Measurements from ENCODE around the gene DLEC1.
"Not testable (repeated sequence)": the region's sequence is repeated elsewhere in the genome, so short reads cannot be mapped to it uniquely, and the experiment has no call there.

Gene DLEC1

DNA sequence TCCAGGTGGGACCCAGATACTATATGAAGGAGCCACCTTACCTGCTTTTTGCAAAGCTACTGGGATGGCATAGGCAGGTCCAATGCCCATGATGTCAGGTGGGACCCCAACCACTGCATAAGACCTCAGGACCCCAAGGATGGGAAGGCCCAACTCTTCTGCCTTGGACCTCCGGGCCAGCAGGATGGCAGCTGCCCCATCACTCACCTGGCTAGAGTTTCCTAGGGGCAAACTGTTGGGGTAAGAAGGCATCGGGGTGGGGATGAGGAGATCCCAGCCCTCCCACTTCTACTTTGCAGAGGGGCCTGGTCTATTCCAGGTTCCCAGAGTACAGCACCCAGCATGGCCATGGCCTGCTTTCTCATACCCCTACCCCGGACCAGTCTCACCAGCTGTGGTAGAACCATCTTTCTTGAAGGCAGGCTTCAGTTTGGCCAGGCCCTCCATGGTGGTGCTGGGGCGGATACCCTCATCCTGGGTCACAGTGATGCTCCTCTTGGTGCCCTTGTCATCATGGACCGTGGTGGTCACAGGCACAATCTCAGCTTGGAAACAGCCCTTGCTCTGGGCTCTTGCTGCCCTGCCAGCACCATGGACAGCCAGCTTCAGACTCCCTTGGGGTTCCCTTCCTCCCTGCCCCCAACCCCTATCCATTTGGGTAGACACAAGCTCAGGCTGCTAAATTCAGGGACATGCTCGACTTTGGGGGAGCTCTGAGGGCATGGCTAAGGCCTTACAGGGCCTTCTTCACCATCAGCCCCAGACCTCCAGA is 87.3 kb downstream of the DLEC1 start:
- DNase-seq, result no peak

DNA sequence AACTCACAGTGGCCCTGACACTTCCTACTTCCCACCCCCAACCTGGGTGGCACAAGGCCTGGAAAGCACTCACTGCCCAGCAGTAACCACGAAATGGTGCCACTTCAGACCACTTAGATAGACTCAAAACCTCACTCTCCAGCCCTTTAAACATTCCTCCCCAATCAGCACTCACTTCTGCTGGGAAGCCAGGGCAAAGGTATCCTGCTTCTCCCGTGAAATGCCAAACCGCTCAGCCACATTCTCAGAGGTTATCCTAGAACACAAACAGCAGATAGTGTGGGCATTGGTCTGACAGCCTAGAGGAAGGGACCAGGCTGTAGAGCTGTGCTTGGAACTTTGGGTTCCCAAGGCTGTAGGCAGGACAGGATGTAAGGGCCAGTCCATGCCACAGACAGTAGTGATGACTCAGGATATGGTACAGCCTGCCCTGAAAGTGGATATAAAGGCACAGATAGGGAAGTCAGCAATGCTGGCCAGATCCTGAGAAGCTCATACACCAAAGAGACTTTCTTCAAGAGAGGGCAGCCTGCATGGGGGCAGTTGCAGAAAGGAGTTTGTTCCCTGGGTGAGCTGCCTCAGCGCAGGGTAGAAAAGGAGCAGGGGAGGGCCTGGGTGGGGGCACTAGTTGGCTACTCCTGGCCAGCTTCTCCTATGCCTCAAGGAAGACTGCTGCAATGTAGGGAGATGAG is 88.7 kb downstream of the DLEC1 start:
- DNase-seq, result no peak

DNA sequence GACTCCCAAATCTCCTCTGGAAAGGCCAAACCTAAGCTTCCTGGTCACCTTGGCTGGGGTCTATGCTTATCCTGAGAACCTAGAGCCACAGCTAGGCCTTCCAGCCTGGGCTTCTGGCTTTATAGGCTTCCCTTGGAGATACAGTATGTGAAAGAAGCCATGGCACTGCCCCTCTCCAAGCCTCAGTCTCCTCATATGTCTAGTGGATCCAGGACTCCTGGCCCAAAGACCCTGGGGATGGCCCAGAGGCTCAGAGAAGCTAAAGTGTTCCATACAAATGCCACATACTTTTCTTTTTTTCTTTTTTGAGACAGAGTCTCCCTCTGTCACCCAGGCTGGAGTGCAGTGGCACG is 89.3 kb downstream of the DLEC1 start:
- no peak for DNase-seq

DNA sequence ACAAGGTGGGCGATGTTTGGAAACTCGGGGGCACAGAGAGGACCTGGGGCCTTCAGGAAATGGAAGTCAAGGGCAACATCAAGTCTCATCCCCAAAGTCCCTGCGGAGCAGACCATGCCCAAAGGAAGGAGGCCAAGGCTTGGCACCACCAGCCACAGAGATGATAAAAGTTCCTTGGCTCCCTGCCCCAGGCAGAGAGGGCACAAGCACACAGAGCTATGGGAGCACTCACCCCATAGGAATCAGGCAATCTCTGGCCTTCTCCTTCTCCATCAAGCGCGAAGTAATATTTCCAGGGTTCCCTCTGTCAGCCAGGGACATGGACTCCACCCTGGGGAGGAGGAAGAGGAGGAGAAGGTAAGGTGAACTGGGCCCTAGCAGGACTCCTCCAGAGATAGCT is 90.0 kb downstream of the DLEC1 start:
- no peak for DNase-seq

DNA sequence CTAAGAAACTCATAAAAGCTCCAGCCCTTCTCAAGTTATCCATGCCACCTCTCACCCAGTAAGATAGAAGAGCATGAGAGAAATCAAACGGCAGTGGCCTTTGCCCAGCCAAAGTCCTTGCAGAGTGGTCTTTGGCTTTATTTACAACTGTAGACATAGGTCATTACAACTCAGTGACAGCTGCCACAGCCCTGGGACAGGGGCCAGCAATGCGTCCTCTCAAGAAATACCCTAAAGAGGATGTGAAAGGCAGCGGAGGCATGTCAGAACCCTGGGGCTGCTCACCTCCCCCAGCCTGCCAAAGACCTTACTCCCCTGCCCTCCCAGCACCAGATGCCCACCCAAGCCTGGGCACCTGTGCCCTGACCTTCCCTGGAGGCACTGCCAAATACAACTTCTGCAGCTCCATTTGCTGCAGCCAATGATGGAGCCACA is 91.6 kb downstream of the DLEC1 start:
- no peak for DNase-seq

DNA sequence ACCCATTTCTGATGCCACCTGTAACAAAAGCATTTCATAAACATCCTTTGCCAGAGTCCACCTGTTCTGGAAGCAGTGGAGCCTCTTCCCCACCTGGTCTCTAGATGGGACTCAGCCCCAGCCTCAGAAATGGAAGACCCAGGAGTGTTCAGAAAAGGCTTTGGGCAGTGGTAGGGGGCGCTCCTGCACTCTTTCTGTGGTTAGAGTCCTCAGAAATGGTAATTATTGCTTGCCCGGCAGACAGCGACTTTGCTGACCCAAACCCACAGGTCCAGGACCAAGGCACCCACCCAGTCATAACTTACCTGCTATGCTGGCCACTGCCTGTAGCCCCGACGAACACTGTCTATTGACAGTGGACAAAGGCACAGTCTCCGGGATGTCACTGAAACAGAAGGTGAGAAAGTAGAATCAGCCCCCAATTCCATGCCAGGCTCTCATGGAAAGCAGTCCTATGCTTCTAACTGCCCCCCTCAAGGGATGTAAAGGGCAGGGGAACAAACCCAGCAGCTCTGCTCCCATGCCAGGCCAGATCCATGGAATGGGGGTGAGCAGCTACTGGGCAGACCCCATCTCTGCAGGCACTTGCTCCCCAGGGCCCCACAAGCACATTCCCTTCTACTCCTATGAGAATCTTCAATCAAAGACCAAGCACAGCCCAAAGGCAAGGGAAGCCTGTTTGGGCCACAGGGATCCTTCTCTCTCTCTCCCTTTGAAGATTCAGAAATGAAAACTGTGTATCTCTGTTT is 92.8 kb downstream of the DLEC1 start:
- DNase-seq, result no peak

DNA sequence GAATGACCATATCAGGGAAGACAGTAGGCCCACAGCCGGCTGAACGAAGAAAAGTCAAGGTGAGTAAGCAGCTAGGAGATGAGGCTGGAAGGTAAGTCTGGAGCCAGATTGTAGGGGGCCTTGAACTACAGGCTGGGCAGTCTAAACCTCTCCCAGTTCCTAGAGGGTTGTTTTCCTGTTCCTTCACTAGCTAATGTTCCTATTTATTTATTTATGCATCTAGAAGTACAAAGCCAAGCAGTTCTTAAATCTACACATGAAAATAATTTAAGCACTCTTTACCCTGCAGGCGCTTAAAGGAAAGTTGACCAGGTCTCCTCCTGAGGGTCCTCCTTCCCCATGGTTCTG is 94.2 kb downstream of the DLEC1 start:
- DNase-seq, result no peak

DNA sequence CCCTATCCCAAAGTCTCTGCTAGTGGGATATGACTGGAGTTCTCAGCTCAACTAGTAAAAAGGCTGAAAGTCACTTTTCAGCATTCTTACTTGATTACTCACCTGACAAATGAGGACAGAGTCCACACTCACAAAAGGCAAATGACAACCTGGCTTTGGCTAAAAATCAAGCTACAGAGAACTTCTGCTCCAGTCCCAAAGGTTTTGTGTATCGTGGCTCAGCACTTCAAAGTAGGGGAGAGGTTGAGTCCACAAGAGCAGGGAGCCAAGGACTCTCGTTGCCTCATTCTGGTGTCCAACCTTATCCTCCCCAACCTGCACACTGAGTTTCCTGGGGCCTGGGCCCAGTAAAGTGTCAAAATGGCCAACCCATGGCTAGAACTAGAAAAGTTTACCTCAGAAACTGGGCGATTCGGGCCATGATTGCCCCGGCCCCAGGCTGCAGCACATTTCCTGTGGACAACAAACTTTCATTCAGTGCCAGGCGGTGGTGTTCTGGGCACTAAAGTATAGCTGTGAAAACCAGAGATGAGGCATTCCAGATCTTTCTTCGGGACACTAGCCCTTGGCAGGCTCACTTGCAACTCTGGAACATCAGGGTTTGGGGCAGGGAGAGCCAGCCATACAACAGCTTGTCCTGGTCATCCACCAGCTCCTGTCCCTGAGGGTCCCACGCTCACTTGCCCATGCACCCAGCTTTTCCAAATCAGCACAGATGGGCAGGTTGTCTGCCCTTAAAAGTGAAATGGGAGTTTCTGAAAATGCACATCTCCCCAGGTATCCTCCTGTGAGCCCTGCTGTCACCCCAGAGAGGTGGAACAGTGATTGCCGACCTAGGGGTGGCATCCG is 94.8 kb downstream of the DLEC1 start:
- no peak for DNase-seq

DNA sequence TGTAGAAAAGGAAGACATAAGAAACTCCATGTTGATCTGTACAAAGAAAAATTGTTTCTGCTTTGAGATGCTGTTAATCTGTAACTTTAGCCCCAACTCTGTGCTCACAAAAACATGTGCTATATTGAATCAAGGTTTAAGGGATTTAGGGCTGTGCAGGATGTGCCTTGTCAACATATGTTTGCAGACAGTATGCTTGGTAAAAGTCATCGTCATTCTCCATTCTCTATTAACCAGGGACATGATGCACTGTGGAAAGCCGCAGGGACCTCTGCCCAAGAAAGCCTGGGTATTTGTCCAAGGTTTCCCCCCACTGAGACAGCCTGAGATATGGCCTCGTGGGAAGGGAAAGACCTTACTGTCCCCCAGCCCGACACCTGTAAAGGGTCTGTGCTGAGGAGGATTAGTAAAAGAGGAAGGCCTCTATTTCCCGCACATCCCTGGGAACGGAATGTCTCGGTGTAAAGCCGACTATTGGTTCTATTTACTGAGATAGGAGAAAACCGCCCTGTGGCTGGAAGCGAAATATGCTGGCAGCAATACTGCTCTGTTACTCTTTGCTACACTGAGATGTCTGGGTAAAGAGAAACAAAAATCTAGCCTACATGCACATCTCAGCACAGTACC is 95.6 kb downstream of the DLEC1 start:
- DNase-seq, result not testable (repeated sequence)

DNA sequence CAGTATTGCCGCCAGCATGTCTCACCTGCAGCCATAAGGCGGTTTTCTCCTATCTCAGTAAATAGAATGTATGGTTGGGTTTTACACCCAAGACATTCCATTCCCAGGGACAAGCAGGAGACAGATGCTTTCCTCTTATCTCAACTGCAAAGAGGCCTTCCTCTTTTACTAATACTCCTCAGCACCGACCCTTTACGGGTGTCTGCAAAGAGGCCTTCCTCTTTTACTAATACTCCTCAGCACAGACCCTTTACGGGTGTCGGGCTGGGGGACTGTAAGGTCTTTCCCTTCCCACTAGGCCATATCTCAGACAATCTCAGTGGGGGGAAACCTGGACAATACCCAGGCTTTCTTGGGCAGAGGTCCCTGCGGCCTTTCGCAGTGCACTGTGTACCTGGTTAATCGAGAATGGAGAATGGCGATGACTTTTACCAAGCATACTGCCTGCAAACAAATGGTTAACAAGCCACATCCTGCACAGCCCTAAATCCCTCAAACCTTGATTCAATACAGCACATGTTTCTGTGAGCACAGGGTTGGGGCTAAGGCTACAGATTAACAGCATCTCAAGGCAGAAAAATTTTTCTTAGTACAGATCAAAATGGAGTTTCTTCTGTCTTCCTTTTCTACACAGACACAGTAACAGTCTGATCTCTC is 96.7 kb downstream of the DLEC1 start:
- peak; percentile 39 for DNase-seq

DNA sequence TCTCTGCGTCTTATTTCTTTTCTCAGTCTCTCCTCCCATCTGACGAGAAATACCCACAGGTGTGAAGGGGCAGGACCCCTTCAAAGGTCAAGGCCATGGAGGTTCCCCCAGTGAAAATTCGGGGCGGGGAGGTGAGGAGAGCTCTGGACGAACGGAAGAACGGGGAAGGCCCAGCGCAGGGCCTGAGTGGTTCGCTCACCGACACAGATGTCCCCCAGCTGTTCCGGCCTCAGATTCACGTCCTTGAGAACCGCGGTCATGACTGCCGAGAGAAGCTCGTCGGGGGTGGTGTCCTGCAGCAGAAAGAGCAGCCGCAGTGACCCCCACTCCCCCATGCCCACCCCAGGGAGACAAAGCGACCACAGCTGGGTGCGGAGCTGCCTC is 97.4 kb downstream of the DLEC1 start:
- DNase-seq, result peak; percentile 27

DNA sequence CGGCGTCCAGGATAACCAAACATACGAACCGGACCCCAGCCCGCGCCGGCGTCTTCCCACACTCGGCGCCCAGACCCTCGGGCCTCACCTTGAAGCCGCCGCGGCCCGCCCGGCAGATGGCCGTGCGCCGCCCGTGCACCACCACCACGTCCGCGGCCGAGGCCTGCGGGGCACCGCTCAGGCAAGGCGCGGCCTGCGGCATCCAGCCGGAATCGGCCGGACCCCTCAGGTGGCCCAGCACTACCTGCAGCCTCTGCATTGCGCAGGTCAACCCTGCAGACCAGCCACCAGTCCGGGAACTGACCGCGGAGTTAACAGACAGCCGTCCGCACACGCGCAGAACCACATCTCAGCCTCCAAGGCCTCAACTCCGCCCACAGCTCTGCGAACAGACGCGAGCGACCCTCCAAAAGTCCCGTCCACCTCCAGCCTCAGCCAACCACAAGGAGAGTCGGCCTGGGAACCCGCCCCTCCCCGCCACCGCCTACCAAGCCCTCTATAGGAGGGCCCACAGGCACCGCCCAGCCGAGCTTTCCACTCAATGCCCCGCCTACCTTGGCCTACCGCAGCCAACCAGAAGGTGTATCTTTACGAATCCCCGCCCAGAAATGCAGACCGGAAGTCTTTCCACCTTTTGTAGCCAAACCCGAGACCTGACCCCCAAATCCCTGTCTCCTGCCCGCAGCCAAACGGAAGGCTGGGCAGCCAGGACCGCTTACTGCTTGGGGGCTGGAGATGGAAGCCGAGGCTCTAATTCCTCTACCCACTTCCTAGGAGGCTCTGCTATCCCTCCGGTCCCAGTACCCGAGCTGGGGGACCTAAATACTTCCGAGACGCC is 98.0 kb downstream of the DLEC1 start, which contains the start of gene ACAA1:
Gene ACAA1 (minus strand): TSS at position 351 of the 838 bp plus-strand sequence. CDS start 92 bp downstream, at position 259.
- peak; percentile 99 for DNase-seq

DNA sequence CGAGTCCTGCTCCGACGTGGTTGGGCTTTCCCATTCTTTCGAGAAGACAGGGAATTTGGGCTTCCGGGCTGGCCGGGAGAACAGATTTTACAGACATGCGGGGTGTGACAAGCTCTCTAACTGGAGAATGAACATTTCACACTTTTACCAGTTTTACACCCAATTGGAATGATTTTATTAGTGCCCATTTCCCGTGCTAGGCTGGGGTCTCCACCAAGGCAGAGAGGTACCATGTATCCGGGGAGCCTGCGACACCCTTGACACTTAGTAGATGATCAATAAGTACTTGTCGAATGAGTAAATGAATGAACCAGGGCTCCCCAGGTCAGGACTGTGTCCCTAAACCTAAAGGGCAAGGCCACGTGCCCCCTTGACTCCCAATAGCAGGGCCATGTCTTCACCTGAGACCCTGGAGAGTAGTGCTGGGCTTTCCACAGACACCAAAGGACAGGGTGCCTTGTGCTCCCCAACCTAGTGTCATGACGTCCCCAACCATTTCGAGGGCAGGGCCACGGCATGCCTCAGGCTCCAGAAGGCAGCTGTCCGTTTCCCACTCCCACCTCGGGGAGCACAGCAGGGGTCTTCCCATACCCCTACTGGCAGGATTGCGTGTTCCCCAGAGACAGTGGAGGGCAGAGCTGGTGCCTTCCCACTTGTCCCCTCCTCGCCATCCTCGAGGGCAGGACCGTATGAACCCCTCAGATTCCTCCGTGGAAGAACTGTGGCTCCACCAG is 98.8 kb downstream of the DLEC1 start:
- peak; percentile 29 for DNase-seq

DNA sequence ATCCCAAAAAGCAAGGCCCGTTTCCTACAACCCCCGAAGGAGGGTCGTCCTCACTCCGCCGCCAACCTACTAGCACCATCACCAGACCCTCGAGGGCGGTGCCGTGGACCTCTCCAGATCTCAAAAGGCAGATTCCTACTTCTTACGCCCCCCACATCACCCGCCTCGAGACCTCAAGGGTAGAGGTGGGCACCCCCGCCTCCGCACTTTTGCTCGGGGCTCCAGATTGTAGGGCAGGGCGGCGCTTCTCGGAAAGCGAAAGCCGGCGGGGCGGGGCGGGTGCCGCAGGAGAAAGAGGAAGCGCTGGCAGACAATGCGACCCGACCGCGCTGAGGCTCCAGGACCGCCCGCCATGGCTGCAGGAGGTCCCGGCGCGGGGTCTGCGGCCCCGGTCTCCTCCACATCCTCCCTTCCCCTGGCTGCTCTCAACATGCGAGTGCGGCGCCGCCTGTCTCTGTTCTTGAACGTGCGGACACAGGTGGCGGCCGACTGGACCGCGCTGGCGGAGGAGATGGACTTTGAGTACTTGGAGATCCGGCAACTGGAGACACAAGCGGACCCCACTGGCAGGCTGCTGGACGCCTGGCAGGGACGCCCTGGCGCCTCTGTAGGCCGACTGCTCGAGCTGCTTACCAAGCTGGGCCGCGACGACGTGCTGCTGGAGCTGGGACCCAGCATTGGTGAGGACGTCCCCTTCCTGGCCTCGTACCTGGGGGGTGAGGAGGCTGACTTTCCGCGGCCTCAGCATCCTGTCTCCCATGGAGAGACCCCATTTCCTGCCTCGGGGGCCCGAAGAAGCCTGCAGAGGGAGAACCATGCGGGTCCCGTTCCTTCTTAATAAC is 99.6 kb downstream of the DLEC1 start, which contains the start of gene MYD88:
Gene MYD88 (plus strand): TSS at position 313 of the 842 bp plus-strand sequence. CDS start 40 bp downstream, at position 353.
- DNase-seq, result peak; percentile 87

DNA sequence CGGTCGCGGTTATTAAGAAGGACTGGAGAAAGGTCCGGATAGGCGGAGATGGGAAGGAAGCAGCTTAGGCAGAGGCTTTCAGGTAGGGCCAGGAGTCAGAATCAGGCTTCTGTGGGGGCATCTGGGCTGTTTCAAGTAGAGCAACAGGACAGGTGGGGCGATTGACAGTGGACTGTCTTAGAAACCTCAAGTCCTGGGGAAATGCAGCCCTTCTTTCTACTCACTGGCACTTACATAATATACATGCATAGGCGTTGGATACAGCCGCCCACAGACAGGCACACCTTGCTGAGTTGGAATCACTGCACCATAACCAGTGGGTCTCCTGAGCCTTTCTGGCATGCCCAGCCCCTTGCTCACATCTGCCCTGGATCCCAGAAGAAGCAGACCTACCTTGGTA is 100.2 kb downstream of the DLEC1 start:
- DNase-seq, result no peak

DNA sequence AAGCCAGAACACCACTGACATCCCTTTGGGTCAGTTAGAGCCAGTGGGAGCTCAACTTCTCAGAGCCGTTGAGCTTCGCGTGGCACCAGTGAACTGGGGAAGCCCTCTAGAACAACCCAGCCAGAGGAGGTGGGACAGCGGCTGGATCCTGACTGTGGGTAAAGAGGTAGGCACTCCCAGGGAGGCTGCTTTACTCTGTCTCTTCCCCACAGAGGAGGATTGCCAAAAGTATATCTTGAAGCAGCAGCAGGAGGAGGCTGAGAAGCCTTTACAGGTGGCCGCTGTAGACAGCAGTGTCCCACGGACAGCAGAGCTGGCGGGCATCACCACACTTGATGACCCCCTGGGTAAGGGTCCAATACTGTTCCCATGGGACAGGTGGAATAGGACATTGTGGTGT is 100.6 kb downstream of the DLEC1 start:
- DNase-seq, result no peak

DNA sequence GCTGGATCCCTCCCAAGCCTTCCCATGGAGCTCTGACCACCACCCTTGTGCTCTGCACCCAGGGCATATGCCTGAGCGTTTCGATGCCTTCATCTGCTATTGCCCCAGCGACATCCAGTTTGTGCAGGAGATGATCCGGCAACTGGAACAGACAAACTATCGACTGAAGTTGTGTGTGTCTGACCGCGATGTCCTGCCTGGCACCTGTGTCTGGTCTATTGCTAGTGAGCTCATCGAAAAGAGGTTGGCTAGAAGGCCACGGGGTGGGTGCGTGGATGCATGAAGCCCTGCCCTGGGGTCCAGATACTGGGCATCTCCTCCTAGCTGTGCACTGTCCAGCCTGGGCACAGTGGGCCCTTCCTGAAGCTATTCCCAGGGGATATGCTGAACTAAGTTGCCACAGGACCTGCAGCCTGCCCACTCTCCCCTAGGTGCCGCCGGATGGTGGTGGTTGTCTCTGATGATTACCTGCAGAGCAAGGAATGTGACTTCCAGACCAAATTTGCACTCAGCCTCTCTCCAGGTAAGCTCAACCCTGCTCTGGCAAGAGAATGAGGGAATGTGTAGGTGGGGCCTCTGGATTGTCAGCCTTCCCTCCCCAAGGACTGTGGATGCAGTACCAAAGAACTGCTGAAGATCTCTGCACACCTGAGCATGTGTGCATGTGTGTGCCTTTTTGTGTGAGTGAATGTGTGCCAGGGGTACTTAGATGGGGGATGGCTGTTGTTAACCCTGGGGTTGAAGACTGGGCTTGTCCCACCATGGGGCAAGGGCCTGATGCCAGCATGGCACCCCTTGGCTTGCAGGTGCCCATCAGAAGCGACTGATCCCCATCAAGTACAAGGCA is 101.5 kb downstream of the DLEC1 start:
- no peak for DNase-seq
